ENCODE measurements around the gene BRD7. TPM values are rescaled to one million over a fixed set of nuclear protein-coding genes. Genes with fewer than 3 reads are reported as not detected.
"Not testable (repeated sequence)": the region's sequence is repeated elsewhere in the genome, so short reads cannot be mapped to it uniquely, and the experiment has no call there.

The BRD7 gene
- total RNA-seq, 2 experiments from 2014 or later, result 76.2 to 93.4 TPM

GRCh38 chr16:50354082-50354481 is 14.7 kb downstream of the BRD7 start:
- DNase-seq, result no peak
- Mint-ChIP-seq H3K36me3 (ENCODE audit: low read depth) (peaks cover 46% of the 10 kb centered on the region), H3K4me1 (ENCODE audit: low read depth) (peaks cover 17% of the 10 kb centered on the region), H3K9me3 (peaks cover 2% of the 10 kb centered on the region), H3K27ac (no peak overlapping the region), H3K27me3 (no peaks in the 10 kb centered on the region), H3K4me3 (no peak overlapping the region)
- ATAC-seq, result no peak
- POLR2A ChIA-PET, result interaction anchor here (0.7 to 2.7 kb wide), 4 partner anchors 11 to 88 kb away, joined by 3 to 8 read pairs (median 4); partner anchors contain the start of gene ADCY7
- no peak for TF ChIP-seq CTCF (IDR thresholded peaks at IDR 0.05)
- CTCF ChIA-PET, result interaction anchor here (0.6 to 11.6 kb wide), 31 partner anchors 13 to 452 kb away, joined by 3 to 266 read pairs (median 6); partner anchors contain the start of genes BRD7 and CNEP1R1
- intact Hi-C loops (cut with micrococcal nuclease), result loop anchor here (10.0 kb wide), 1 partner anchor 139 kb away; no protein-coding TSS in a partner anchor

- no peaks in the 10 kb centered on the region for H3K27me3 Mint-ChIP-seq
- peaks cover 5% of the 10 kb centered on the region for H3K9me3 Mint-ChIP-seq
- ChIA-PET CTCF (interaction anchor here (1.4 to 8.1 kb wide), 5 partner anchors 9 to 29 kb away, joined by 4 to 95 read pairs (median 18); no protein-coding TSS in a partner anchor), POLR2A (interaction anchor here (1.1 kb wide), 1 partner anchor 14 kb away, joined by 4 read pairs; no protein-coding TSS in a partner anchor)
- DNase-seq (no peak), ATAC-seq (no peak)
- no peak for TF ChIP-seq CTCF (IDR thresholded peaks at IDR 0.05)
- H3K4me1 Mint-ChIP-seq (ENCODE audit: low read depth), result peaks cover 16% of the 10 kb centered on the region
- H3K36me3 Mint-ChIP-seq (ENCODE audit: low read depth), result peaks cover 59% of the 10 kb centered on the region
- intact Hi-C loops (cut with micrococcal nuclease), result loop anchor here (10.0 kb wide), 1 partner anchor 137 kb away; no protein-coding TSS in a partner anchor
- H3K27ac Mint-ChIP-seq, result peak overlapping the region; percentile 4
- H3K4me3 Mint-ChIP-seq, result no peak overlapping the region
These were observed 16.8 kb downstream of the BRD7 start for GRCh38 chr16:50351952-50352351.

GRCh38 chr16:50351116-50351515 is 17.7 kb downstream of the BRD7 start:
- Mint-ChIP-seq H3K27me3 (no peaks in the 10 kb centered on the region), H3K9me3 (peaks cover 5% of the 10 kb centered on the region), H3K4me3 (no peak overlapping the region), H3K27ac (no peak overlapping the region), H3K4me1 (ENCODE audit: low read depth) (peaks cover 19% of the 10 kb centered on the region), H3K36me3 (ENCODE audit: low read depth) (peaks cover 66% of the 10 kb centered on the region)
- POLR2A ChIA-PET, result interaction anchor here (0.7 to 1.1 kb wide), 2 partner anchors 13 to 32 kb away, joined by 3 to 4 read pairs; no protein-coding TSS in a partner anchor
- ATAC-seq, result no peak
- no peak for TF ChIP-seq CTCF (IDR thresholded peaks at IDR 0.05)
- no peak for DNase-seq
- CTCF ChIA-PET, result interaction anchor here (1.4 to 8.1 kb wide), 5 partner anchors 9 to 28 kb away, joined by 4 to 95 read pairs (median 18); no protein-coding TSS in a partner anchor
- intact Hi-C loops (cut with micrococcal nuclease), result loop anchor here (10.0 kb wide), 1 partner anchor 136 kb away; no protein-coding TSS in a partner anchor

DNA sequence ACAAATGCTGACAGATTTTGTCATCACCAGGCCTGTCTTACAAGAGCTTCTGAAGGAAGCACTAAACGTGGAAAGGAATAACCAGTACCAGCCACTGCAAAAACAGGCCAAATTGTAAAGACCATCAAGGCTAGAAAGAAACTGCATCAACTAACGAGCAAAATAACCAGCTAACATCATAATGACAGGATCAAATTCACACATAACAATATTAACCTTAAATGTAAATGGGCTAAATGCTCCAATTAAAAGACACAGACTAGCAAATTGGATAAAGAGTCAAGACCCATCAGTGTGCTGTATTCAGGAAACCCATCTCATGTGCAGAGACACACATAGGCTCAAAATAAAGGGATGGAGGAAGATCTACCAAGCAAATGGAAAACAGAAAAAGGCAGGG is 23.6 kb downstream of the BRD7 start:
- H3K27me3 Mint-ChIP-seq; DNase-seq; H3K27ac Mint-ChIP-seq; H3K4me3 Mint-ChIP-seq; intact Hi-C loops (cut with micrococcal nuclease); H3K9me3 Mint-ChIP-seq; POLR2A ChIA-PET; ATAC-seq: not testable (repeated sequence)
- Mint-ChIP-seq H3K4me1 (ENCODE audit: low read depth) (peaks cover 18% of the 10 kb centered on the region), H3K36me3 (ENCODE audit: low read depth) (peaks cover 70% of the 10 kb centered on the region)
- CTCF ChIA-PET, result interaction anchor here (10.3 kb wide), 1 partner anchor 9 kb away, joined by 95 read pairs; no protein-coding TSS in a partner anchor

DNA sequence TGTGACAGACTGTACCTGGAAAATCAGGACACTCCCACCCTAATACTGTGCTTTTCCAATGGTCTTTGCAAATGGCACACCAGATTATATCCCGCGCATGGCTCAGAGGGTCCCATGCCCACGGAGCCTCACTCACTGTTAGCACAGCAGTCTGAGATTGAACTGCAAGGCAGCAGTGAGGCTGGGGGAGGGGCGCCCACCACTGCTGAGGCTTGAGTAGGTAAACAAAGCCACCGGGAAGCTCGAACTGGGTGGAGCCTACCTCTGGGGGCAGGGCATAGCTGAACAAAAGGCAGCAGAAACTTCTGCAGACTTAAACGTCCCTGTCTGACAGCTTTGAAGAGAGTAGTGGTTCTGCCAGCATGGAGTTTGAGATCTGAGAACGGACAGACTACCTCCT is 25.2 kb downstream of the BRD7 start:
- H3K9me3 Mint-ChIP-seq; ATAC-seq; H3K4me3 Mint-ChIP-seq; H3K27me3 Mint-ChIP-seq; DNase-seq; H3K27ac Mint-ChIP-seq; intact Hi-C loops (cut with micrococcal nuclease): not testable (repeated sequence)
- H3K36me3 Mint-ChIP-seq (ENCODE audit: low read depth), result peaks cover 60% of the 10 kb centered on the region
- ChIA-PET POLR2A (interaction anchor here (0.6 kb wide), 1 partner anchor 10 kb away, joined by 3 read pairs; no protein-coding TSS in a partner anchor), CTCF (interaction anchor here (0.9 to 10.3 kb wide), 4 partner anchors 10 to 133 kb away, joined by 3 to 95 read pairs (median 10); no protein-coding TSS in a partner anchor)
- H3K4me1 Mint-ChIP-seq (ENCODE audit: low read depth), result peaks cover 27% of the 10 kb centered on the region

DNA sequence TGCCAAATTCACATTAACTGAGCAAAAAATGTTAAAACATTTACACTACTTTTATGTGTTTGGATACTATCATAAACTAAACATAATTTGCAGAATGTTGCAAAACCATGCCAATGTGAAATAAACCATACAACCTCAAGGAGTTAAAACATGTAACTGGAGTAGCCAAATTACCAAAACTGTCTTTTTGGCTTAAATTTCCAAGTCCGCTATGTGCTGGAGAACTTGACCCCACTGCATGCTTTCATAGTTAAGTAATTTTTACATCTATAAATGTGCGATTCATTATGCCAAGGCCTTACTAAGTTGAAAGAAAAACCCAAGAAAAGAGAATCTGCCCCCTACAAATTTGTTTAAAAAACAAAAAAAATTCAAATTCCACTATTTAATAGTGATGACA is 28.2 kb downstream of the BRD7 start:
- POLR2A ChIA-PET, result interaction anchor here (1.3 kb wide), 1 partner anchor 13 kb away, joined by 4 read pairs; no protein-coding TSS in a partner anchor
- intact Hi-C loops (cut with micrococcal nuclease), result no loop called here
- peaks cover 49% of the 10 kb centered on the region for H3K36me3 Mint-ChIP-seq (ENCODE audit: low read depth)
- H3K9me3 Mint-ChIP-seq, result no peaks in the 10 kb centered on the region
- CTCF ChIA-PET, result interaction anchor here (1.0 to 10.3 kb wide), 4 partner anchors 13 to 325 kb away, joined by 3 to 95 read pairs (median 24); no protein-coding TSS in a partner anchor
- H3K4me3 Mint-ChIP-seq, result no peak overlapping the region
- TF ChIP-seq CTCF (IDR thresholded peaks at IDR 0.05), result no peak
- DNase-seq, result no peak
- H3K27ac Mint-ChIP-seq, result no peak overlapping the region
- no peaks in the 10 kb centered on the region for H3K27me3 Mint-ChIP-seq
- H3K4me1 Mint-ChIP-seq (ENCODE audit: low read depth), result peaks cover 38% of the 10 kb centered on the region
- no peak for ATAC-seq
